Measurements from ENCODE around the gene OR8J1.

The OR8J1 gene, protein sequence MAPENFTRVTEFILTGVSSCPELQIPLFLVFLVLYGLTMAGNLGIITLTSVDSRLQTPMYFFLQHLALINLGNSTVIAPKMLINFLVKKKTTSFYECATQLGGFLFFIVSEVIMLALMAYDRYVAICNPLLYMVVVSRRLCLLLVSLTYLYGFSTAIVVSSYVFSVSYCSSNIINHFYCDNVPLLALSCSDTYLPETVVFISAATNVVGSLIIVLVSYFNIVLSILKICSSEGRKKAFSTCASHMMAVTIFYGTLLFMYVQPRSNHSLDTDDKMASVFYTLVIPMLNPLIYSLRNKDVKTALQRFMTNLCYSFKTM

GRCh38 chr11:56353991-56354390 is at the start of gene OR8J1:
TSS of gene OR8J1 (plus strand) at chr11:56354291. CDS start at chr11:56360247, 5,956 bp downstream.
- no peak within 1 kb of the TSS for H3K4me3 ChIP-seq (ENCODE audit: control insufficient read depth, low read depth, low read length)
- no peak for DNase-seq (ENCODE audit: low read depth)
- TF ChIP-seq, protein P1, sequence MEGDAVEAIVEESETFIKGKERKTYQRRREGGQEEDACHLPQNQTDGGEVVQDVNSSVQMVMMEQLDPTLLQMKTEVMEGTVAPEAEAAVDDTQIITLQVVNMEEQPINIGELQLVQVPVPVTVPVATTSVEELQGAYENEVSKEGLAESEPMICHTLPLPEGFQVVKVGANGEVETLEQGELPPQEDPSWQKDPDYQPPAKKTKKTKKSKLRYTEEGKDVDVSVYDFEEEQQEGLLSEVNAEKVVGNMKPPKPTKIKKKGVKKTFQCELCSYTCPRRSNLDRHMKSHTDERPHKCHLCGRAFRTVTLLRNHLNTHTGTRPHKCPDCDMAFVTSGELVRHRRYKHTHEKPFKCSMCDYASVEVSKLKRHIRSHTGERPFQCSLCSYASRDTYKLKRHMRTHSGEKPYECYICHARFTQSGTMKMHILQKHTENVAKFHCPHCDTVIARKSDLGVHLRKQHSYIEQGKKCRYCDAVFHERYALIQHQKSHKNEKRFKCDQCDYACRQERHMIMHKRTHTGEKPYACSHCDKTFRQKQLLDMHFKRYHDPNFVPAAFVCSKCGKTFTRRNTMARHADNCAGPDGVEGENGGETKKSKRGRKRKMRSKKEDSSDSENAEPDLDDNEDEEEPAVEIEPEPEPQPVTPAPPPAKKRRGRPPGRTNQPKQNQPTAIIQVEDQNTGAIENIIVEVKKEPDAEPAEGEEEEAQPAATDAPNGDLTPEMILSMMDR (conservative IDR thresholded peaks at IDR 0.05; ENCODE audit: control insufficient read depth, insufficient read depth, low read depth, low read length), result no peak

- no peak for DNase-seq (ENCODE audit: low read depth)
- TF ChIP-seq, protein P1 (conservative IDR thresholded peaks at IDR 0.05; ENCODE audit: control insufficient read depth, insufficient read depth, low read depth, low read length), result no peak
These were observed 46.3 kb upstream of the OR8J1 start for GRCh38 chr11:56307836-56308235.

GRCh38 chr11:56314844-56315243 is 39.2 kb upstream of the OR8J1 start, which contains the start of gene OR8K3:
TSS of gene OR8K3 (plus strand) at chr11:56315144. CDS start at chr11:56318307, 3,163 bp downstream.
- TF ChIP-seq, protein P1 (conservative IDR thresholded peaks at IDR 0.05; ENCODE audit: control insufficient read depth, insufficient read depth, low read depth, low read length), result no peak
- DNase-seq (ENCODE audit: low read depth), result no peak
- H3K4me3 ChIP-seq (ENCODE audit: control insufficient read depth, low read depth, low read length), result no peak within 1 kb of the TSS

More at GRCh38 chr11:56307836-56308235, 46.3 kb upstream of the OR8J1 start:
- H3K4me3 ChIP-seq (ENCODE audit: control insufficient read depth, low read depth, low read length), result no peak overlapping the region

- TF ChIP-seq, protein P1 (conservative IDR thresholded peaks at IDR 0.05; ENCODE audit: control insufficient read depth, insufficient read depth, low read depth, low read length), result no peak
- no peak for DNase-seq (ENCODE audit: low read depth)
- no peak overlapping the region for H3K4me3 ChIP-seq (ENCODE audit: control insufficient read depth, low read depth, low read length)
These were observed 22.1 kb upstream of the OR8J1 start for GRCh38 chr11:56331861-56332491.

DNA sequence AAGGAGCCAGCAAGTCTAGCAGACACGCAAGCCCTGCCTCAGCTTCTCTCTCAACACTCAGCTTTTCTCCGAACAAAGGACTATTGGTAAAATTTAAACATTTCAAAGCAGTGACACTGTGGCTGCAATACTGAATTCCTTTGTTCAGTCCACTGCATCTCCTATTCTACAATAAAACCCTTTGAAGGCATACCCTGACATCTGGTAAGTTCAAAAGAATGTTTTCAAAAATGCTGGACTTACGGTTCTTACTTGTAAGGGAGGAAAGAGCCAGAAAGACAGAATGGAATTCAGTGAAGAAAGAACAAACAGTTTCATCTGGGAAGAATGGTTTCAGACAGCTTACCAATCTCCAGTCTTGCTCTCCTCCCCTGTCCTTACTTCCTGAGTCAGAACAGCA is 20.9 kb upstream of the OR8J1 start:
- H3K4me3 ChIP-seq (ENCODE audit: control insufficient read depth, low read depth, low read length), result no peak overlapping the region
- DNase-seq (ENCODE audit: low read depth), result no peak
- TF ChIP-seq, protein P1 (conservative IDR thresholded peaks at IDR 0.05; ENCODE audit: control insufficient read depth, insufficient read depth, low read depth, low read length), result no peak

- H3K4me3 ChIP-seq (ENCODE audit: control insufficient read depth, low read depth, low read length), result no peak overlapping the region
- TF ChIP-seq, protein P1 (conservative IDR thresholded peaks at IDR 0.05; ENCODE audit: control insufficient read depth, insufficient read depth, low read depth, low read length), result no peak
- DNase-seq (ENCODE audit: low read depth), result no peak
These were observed 13.8 kb upstream of the OR8J1 start for GRCh38 chr11:56340289-56340688.

Measured in fibroblast of mammary gland (primary cell).